AG09309 (cell line): Measurements from ENCODE around the gene LRRC71.

Experiments used
- DNase-seq: peaks from one replicate; pipeline ENCODE4 v3.0.0-alpha.2; 2010; ENCODE audit warnings: low read depth
- H3K4me3 ChIP-seq: 2 replicates; pipeline ENCODE4 v1.5.1; 2011; ENCODE audit warnings: mild to moderate bottlenecking, low read depth, low read length, moderate library complexity; ENCODE audit not compliant: control insufficient read depth
- TF ChIP-seq, protein P1 (sequence below): IDR thresholded peaks from 2 replicates; pipeline ENCODE4 v1.5.1; 2011; ENCODE audit warnings: mild to moderate bottlenecking, low read depth, low read length, inconsistent platforms; ENCODE audit not compliant: insufficient read depth, control insufficient read depth; ENCODE audit errors: missing control alignments

Gene LRRC71

DNA sequence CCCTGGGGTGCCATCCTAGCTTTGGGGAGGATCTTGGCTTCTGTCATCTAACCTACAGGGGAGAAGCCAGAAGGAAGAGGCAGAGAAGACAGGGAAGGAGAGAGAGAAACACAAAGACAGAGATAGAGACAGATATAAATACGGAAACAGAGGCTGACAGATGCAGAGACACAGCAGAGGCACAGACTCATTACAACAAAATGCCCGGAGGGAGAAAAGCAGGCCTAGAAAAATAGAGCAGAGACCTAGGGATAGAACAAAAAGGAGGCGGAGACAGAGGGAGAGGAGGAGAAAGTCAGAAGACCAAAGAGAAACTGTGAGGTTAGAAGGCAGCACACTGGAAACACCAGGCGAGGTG lies 25.0 kb upstream of the LRRC71 start:
- H3K4me3 ChIP-seq: no peak overlapping the region
- no peak for DNase-seq
- TF ChIP-seq, protein P1, sequence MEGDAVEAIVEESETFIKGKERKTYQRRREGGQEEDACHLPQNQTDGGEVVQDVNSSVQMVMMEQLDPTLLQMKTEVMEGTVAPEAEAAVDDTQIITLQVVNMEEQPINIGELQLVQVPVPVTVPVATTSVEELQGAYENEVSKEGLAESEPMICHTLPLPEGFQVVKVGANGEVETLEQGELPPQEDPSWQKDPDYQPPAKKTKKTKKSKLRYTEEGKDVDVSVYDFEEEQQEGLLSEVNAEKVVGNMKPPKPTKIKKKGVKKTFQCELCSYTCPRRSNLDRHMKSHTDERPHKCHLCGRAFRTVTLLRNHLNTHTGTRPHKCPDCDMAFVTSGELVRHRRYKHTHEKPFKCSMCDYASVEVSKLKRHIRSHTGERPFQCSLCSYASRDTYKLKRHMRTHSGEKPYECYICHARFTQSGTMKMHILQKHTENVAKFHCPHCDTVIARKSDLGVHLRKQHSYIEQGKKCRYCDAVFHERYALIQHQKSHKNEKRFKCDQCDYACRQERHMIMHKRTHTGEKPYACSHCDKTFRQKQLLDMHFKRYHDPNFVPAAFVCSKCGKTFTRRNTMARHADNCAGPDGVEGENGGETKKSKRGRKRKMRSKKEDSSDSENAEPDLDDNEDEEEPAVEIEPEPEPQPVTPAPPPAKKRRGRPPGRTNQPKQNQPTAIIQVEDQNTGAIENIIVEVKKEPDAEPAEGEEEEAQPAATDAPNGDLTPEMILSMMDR: no peak

- DNase-seq: no peak
- H3K4me3 ChIP-seq: no peak overlapping the region
- TF ChIP-seq, protein P1: no peak
Observed at GRCh38 chr1:156895927-156896326, 24.5 kb upstream of the LRRC71 start.

- H3K4me3 ChIP-seq: no peak overlapping the region
- DNase-seq: peak; percentile 43
- TF ChIP-seq, protein P1: no peak
Observed at GRCh38 chr1:156896490-156897033, 23.9 kb upstream of the LRRC71 start.

DNA sequence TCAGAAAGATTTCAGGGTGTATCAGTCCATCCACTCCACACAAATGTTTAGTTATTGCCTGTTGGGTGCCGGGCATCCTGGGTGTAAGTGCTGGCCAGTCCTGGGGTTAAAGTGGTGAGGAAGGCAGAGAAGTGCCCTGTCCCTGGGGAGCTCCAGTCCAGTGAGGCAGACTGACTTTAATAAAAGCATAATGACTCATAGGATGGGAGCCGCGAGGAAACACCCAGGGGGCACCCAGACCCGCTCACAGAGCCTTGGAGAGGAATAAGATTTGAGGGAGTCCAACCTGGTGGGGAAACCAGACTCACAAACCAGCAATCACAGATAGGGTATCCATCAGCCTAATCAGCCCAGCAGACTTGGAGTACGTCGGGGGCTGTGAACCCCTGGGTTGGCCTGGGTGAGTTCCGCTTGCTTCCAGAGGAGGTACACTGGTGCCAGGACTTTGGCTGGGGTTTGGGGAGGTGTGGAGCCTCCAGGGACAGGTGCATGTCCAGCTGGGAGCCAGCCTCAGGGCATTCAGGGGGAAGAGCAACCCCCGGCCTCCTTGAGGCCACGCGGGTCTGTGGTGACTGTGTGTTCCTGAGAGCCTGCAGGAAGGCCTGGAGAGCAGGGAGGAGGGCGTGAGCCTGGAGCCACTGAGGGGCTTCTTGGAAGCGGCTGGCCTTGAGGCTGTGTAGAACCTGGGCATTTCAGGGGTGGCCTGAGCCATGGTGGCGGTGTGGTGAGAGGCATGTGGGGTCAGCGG lies 23.2 kb upstream of the LRRC71 start:
- no peak for DNase-seq
- TF ChIP-seq, protein P1: no peak
- H3K4me3 ChIP-seq: no peak overlapping the region

DNA sequence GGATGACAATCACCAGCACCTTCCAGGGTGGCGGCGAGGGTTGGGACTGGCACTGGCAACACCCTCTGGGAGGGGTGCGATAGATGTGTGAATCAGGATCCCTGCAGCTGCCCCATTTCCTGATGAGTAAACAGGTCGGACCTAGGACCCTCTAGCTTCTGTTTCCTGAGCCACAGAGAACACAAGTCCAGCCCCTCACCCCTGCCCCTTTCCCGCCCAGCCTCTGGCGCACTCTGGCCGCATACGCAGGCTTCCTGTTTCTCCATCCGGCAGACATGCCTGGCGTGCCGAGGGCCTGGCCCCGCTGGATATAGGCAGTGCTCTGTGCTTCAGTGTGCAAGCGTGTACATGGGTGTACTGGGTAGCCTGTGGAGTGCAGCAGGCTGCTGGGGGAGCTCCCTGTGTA lies 22.3 kb upstream of the LRRC71 start:
- TF ChIP-seq, protein P1: no peak
- no peak overlapping the region for H3K4me3 ChIP-seq
- no peak for DNase-seq

DNA sequence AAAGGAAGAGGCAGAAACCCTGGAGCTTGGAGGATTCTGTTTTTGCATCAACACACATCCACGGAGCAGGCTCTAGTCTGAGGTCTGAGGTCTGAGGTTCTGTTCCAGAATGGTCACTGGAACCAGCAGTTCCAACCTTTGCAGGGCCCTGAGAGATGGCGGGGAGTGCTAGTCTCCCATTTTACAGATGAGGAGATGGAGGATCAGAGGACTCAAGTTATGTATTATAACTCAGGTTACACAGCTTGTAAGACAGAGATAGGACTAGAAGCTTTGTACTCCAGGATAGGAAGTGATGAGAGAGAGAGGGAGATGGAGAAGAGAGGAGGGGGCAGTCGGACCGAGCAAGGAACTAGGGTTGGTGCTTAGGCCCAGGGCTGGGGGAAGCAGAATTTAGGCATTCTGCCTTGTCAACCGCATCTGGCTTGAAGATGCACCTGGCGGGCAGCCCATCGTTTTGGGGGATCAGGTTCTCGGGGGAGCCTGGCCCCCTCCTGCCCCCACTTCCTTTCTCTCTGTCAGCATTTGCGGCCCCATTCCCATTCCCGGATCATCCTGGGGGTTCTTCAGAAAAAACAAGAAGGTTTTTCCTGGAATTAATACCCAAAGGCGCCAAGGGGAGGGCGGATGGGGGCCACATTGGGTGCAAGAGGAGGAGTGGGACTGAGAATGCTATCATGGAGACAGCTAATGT lies 21.3 kb upstream of the LRRC71 start:
- DNase-seq: no peak
- TF ChIP-seq, protein P1: no peak
- no peak overlapping the region for H3K4me3 ChIP-seq
